ENCODE measurements around the gene MCC. TPM values are rescaled to one million over a fixed set of nuclear protein-coding genes. Genes with fewer than 3 reads are reported as not detected.

Gene MCC
- total RNA-seq, 2 donors from 2014 or later, result 164 to 187 TPM

DNA sequence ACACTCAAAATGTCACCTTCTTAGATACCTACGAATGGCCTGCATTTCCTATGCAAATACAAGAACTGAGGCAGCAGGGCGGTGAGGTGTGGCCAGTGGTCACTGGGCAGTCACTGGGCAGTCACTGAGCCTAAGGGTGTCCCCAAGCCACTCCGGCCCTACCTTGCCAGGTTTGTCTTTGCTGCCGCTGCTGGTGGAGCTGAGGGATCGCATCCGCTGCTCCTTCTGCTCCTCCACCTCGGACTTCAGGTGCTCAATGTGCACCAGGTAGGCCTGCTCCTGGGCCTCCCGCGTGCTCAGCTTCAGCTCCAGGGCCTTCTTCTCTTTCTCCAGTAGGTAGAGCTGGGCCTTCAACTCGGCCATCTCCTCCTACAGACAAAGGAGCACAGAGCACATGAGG is 439.3 kb downstream of the MCC start:
- no peaks in the 10 kb centered on the region for H3K4me1 Mint-ChIP-seq
- H3K9me3 ChIP-seq (ENCODE audit: control insufficient read depth, low read length), result no peaks in the 10 kb centered on the region
- TF ChIP-seq, protein P1, sequence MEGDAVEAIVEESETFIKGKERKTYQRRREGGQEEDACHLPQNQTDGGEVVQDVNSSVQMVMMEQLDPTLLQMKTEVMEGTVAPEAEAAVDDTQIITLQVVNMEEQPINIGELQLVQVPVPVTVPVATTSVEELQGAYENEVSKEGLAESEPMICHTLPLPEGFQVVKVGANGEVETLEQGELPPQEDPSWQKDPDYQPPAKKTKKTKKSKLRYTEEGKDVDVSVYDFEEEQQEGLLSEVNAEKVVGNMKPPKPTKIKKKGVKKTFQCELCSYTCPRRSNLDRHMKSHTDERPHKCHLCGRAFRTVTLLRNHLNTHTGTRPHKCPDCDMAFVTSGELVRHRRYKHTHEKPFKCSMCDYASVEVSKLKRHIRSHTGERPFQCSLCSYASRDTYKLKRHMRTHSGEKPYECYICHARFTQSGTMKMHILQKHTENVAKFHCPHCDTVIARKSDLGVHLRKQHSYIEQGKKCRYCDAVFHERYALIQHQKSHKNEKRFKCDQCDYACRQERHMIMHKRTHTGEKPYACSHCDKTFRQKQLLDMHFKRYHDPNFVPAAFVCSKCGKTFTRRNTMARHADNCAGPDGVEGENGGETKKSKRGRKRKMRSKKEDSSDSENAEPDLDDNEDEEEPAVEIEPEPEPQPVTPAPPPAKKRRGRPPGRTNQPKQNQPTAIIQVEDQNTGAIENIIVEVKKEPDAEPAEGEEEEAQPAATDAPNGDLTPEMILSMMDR (conservative IDR thresholded peaks at IDR 0.05), result peak; percentile 36
- H3K27ac ChIP-seq (ENCODE audit: low read depth, low read length), result no peak overlapping the region
- peak; percentile 70 for DNase-seq
- no peaks in the 10 kb centered on the region for H3K27me3 ChIP-seq (ENCODE audit: control insufficient read depth, insufficient read depth, low read length, poor library complexity, severe bottlenecking)
- H3K27me3 Mint-ChIP-seq (ENCODE audit: insufficient read depth), result no peaks in the 10 kb centered on the region
- 93 to 97% methylated on average over 6 to 10 of the region's 10 CpGs for WGBS, 2 experiments (ENCODE audit: insufficient coverage in 1 of 2, insufficient read length in 1 of 2)
- peak overlapping the region; percentile 39 for H3K27ac Mint-ChIP-seq
- H3K9ac ChIP-seq (ENCODE audit: extremely low read depth, low read length, poor library complexity, severe bottlenecking), result no peak overlapping the region
- peaks cover 96% of the 10 kb centered on the region for H3K36me3 ChIP-seq (ENCODE audit: control insufficient read depth, insufficient read depth, low read length)
- no peak overlapping the region for H3K4me3 Mint-ChIP-seq
- no peaks in the 10 kb centered on the region for H3K9me3 Mint-ChIP-seq
- peaks cover 87% of the 10 kb centered on the region for H3K36me3 Mint-ChIP-seq (ENCODE audit: low read depth)
- H3K4me3 ChIP-seq (ENCODE audit: low read length), result no peak overlapping the region
- no peaks in the 10 kb centered on the region for H3K4me1 ChIP-seq (ENCODE audit: control insufficient read depth, insufficient read depth, low read length)

DNA sequence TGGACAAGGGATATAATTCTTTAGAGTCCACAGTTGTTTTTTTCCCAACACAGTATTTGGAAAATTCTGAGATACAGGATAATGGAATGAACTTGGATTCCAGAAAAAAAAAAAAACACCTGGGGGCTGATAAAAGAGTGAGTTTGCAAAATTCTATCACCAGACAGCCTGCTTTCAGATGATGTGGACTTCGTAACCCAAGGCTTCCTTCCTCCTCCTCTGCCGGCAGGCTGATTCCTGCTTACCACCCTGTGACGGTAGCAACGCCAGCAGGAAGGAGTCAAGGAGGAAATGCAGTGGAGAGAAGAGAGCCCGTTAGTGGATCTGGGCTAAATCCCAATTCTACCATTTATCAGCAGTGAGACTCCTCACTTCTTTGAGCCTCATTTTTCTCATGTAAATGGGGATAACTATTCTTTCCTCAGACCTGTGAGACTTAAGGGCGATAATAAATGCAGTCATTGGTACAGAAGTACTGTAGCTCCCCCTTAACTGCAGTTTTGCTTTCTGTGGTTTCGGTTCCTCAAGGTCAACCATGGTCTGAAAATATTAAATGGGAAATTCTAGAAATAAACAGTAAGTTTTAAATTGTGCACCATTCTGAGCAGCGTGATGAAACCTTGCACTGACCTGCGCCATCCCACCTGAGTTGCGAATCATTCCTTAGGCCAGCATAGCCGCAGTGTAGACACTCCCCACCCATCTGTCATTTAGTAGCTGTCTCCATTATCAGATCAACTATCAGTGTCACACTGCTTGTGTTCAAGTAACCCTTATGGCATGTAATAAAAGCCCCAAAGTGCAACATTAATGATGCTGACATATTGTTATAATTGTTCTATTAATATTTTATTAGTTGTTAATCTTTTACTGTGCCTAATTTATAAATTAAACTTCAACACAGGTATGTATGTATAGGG is 440.3 kb downstream of the MCC start:
- no peaks in the 10 kb centered on the region for H3K9me3 ChIP-seq (ENCODE audit: control insufficient read depth, low read length)
- H3K27ac ChIP-seq (ENCODE audit: low read depth, low read length), result no peak overlapping the region
- Mint-ChIP-seq H3K4me3 (no peak overlapping the region), H3K27ac (no peak overlapping the region), H3K4me1 (no peaks in the 10 kb centered on the region), H3K36me3 (ENCODE audit: low read depth) (peaks cover 88% of the 10 kb centered on the region), H3K27me3 (ENCODE audit: insufficient read depth) (no peaks in the 10 kb centered on the region), H3K9me3 (no peaks in the 10 kb centered on the region)
- H3K4me1 ChIP-seq (ENCODE audit: control insufficient read depth, insufficient read depth, low read length), result no peaks in the 10 kb centered on the region
- 94 to 100% methylated on average over 8 to 11 of the region's 11 CpGs for WGBS, 2 experiments (ENCODE audit: insufficient coverage in 1 of 2, insufficient read length in 1 of 2)
- no peaks in the 10 kb centered on the region for H3K27me3 ChIP-seq (ENCODE audit: control insufficient read depth, insufficient read depth, low read length, poor library complexity, severe bottlenecking)
- H3K9ac ChIP-seq (ENCODE audit: extremely low read depth, low read length, poor library complexity, severe bottlenecking), result no peak overlapping the region
- no peak for DNase-seq
- peaks cover 96% of the 10 kb centered on the region for H3K36me3 ChIP-seq (ENCODE audit: control insufficient read depth, insufficient read depth, low read length)
- H3K4me3 ChIP-seq (ENCODE audit: low read length), result no peak overlapping the region
- TF ChIP-seq, protein P1 (conservative IDR thresholded peaks at IDR 0.05), result no peak

DNA sequence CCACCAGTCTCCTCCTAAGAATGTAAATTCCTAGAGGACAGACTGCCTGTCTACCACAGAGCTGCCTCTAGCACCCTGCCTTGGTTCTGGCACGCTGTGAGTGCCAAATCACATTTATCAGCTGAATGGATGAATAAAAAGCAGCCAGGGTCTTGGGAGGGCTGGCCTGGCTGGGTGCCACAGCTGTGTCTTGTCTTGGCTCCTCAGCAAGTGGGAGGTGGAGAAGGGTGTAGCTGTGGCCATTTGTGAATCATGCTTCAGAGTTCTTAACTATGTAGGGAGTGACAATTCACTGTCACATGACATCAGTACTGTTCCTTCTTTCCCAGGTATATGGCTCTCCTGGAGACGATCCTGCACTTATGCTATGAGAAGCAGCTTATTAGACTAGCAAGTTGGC is 441.0 kb downstream of the MCC start:
- no peaks in the 10 kb centered on the region for H3K27me3 ChIP-seq (ENCODE audit: control insufficient read depth, insufficient read depth, low read length, poor library complexity, severe bottlenecking)
- H3K4me1 Mint-ChIP-seq, result no peaks in the 10 kb centered on the region
- no peak overlapping the region for H3K9ac ChIP-seq (ENCODE audit: extremely low read depth, low read length, poor library complexity, severe bottlenecking)
- no peaks in the 10 kb centered on the region for H3K27me3 Mint-ChIP-seq (ENCODE audit: insufficient read depth)
- no peak for DNase-seq
- H3K27ac Mint-ChIP-seq, result peak overlapping the region; percentile 82
- TF ChIP-seq, protein P1 (conservative IDR thresholded peaks at IDR 0.05), result no peak
- H3K4me3 ChIP-seq (ENCODE audit: low read length), result no peak overlapping the region
- H3K4me3 Mint-ChIP-seq, result no peak overlapping the region
- H3K9me3 Mint-ChIP-seq, result no peaks in the 10 kb centered on the region
- H3K4me1 ChIP-seq (ENCODE audit: control insufficient read depth, insufficient read depth, low read length), result no peaks in the 10 kb centered on the region
- 95 to 100% methylated on average over 1 to 2 of the region's 2 CpGs for WGBS, 2 experiments (ENCODE audit: insufficient coverage in 1 of 2, insufficient read length in 1 of 2)
- peaks cover 85% of the 10 kb centered on the region for H3K36me3 Mint-ChIP-seq (ENCODE audit: low read depth)
- no peaks in the 10 kb centered on the region for H3K9me3 ChIP-seq (ENCODE audit: control insufficient read depth, low read length)
- peaks cover 96% of the 10 kb centered on the region for H3K36me3 ChIP-seq (ENCODE audit: control insufficient read depth, insufficient read depth, low read length)
- no peak overlapping the region for H3K27ac ChIP-seq (ENCODE audit: low read depth, low read length)
